MCF 10A (cell line): ENCODE results near the gene NEURL1. TPM values are rescaled to one million over a fixed set of nuclear protein-coding genes. Genes with fewer than 3 reads are reported as not detected.

ENCODE experiments used
- BruUV-seq: library from RNA; stranded (reverse); fragments of 400-500 nt; replicated peaks from 2 replicates; lab custom pipeline; 2021; lab: Mats Ljungman, UMichigan
- CTCF ChIA-PET: fragments of 300-600 bp; sonication (Branson Sonifier 250); formaldehyde crosslinking; extraction: SDS; loops from one replicate; lab custom pipeline; 2021; ENCODE audit warnings: antibody characterized with exemption, inconsistent platforms; lab: Yijun Ruan, JAX
- POLR2A ChIA-PET: fragments of 300-600, 350-650 bp; sonication (Branson Sonifier 250); formaldehyde crosslinking; extraction: SDS; loops from one replicate; lab custom pipeline; 2020; ENCODE audit warnings: antibody characterized with exemption, inconsistent platforms; lab: Yijun Ruan, JAX
- DNase-seq: peaks from one replicate; pipeline ENCODE4 v3.0.0-alpha.2; 2018; ENCODE audit not compliant: unreplicated experiment
- H3K27ac Mint-ChIP-seq: one replicate; pipeline ENCODE4 v1.8.0; 2022; ENCODE audit warnings: mild to moderate bottlenecking, low read depth, mixed read lengths; ENCODE audit not compliant: unreplicated experiment
- H3K27me3 Mint-ChIP-seq: one replicate; pipeline ENCODE4 v1.8.0; 2022; ENCODE audit warnings: mixed read lengths; ENCODE audit not compliant: insufficient read depth, unreplicated experiment
- H3K36me3 Mint-ChIP-seq: one replicate; pipeline ENCODE4 v1.8.0; 2022; ENCODE audit warnings: mild to moderate bottlenecking, moderate library complexity, mixed read lengths; ENCODE audit not compliant: insufficient read depth, unreplicated experiment
- H3K4me1 Mint-ChIP-seq: one replicate; pipeline ENCODE4 v1.8.0; 2022; ENCODE audit warnings: mixed read lengths; ENCODE audit not compliant: insufficient read depth, unreplicated experiment
- H3K4me3 Mint-ChIP-seq: one replicate; pipeline ENCODE4 v1.8.0; 2022; ENCODE audit warnings: mild to moderate bottlenecking, moderate library complexity, mixed read lengths; ENCODE audit not compliant: unreplicated experiment
- H3K9me3 Mint-ChIP-seq: one replicate; pipeline ENCODE4 v1.8.0; 2022; ENCODE audit warnings: mixed read lengths; ENCODE audit not compliant: unreplicated experiment
- CTCF ChIP-seq: fragments of 200-600 bp; IDR thresholded peaks from one replicate; pipeline ENCODE4 v1.8.0; 2022; ENCODE audit warnings: antibody characterized with exemption, mild to moderate bottlenecking; ENCODE audit not compliant: unreplicated experiment
- intact Hi-C: fragments of 100-400 bp; cut with micrococcal nuclease; formaldehyde crosslinking; loops from 2 replicates; pipeline ENCODE4 v1.14.1; 2022
- total RNA-seq: library from RNA; stranded (reverse); gene quantifications from 2 replicates; pipeline ENCODE4 v1.2.3, GENCODE V29; 2022

NEURL1 gene
- total RNA-seq, 1 experiment from 2014 or later, result not detected

GRCh38 chr10:103589074-103589630 lies 95.6 kb downstream of the NEURL1 start:
- Mint-ChIP-seq H3K27ac (no peak overlapping the region), H3K27me3 (peaks cover 6% of the 10 kb centered on the region), H3K36me3 (no peaks in the 10 kb centered on the region), H3K4me3 (no peak overlapping the region), H3K9me3 (no peaks in the 10 kb centered on the region), H3K4me1 (no peaks in the 10 kb centered on the region)
- DNase-seq, result no peak
- no peak for TF ChIP-seq CTCF
- intact Hi-C loops, result no loop called here
- POLR2A ChIA-PET, result interaction anchor here (0.6 kb wide), 1 partner anchor 694 kb away, joined by 3 read pairs; no protein-coding TSS in a partner anchor
- no TSS peak for BruUV-seq
- CTCF ChIA-PET, result interaction anchor here (0.5 to 3.7 kb wide), 9 partner anchors 9 to 104 kb away, joined by 3 to 18 read pairs (median 4); no protein-coding TSS in a partner anchor

- CTCF ChIA-PET, result interaction anchor here (0.6 to 3.7 kb wide), 4 partner anchors 25 to 993 kb away, joined by 3 to 18 read pairs (median 4); no protein-coding TSS in a partner anchor
- TF ChIP-seq CTCF, result no peak
- intact Hi-C loops, result loop anchor here (10.0 kb wide), 1 partner anchor 265 kb away; the partner anchor contains the start of gene SH3PXD2A
- DNase-seq, result no peak
- Mint-ChIP-seq H3K27ac (no peak overlapping the region), H3K4me3 (no peak overlapping the region), H3K4me1 (no peaks in the 10 kb centered on the region), H3K36me3 (no peaks in the 10 kb centered on the region), H3K9me3 (no peaks in the 10 kb centered on the region), H3K27me3 (peaks cover 6% of the 10 kb centered on the region)
- POLR2A ChIA-PET, result no interaction called here
- no TSS peak for BruUV-seq
These were observed 96.6 kb downstream of the NEURL1 start for GRCh38 chr10:103590060-103590459.

- TF ChIP-seq CTCF, result no peak
- H3K36me3 Mint-ChIP-seq, result no peaks in the 10 kb centered on the region
- H3K4me1 Mint-ChIP-seq, result no peaks in the 10 kb centered on the region
- ChIA-PET CTCF (interaction anchor here (0.9 to 1.5 kb wide), 2 partner anchors 13 to 95 kb away, joined by 3 to 4 read pairs; no protein-coding TSS in a partner anchor), POLR2A (no interaction called here)
- no peaks in the 10 kb centered on the region for H3K9me3 Mint-ChIP-seq
- no peak for DNase-seq
- no peak overlapping the region for H3K4me3 Mint-ChIP-seq
- no TSS peak for BruUV-seq
- intact Hi-C loops, result loop anchor here (10.0 kb wide), 1 partner anchor 264 kb away; the partner anchor contains the start of gene SH3PXD2A
- H3K27me3 Mint-ChIP-seq, result peaks cover 6% of the 10 kb centered on the region
- no peak overlapping the region for H3K27ac Mint-ChIP-seq
These were observed 97.3 kb downstream of the NEURL1 start for GRCh38 chr10:103590744-103591291.
